B cell (primary cell): ENCODE results near the gene KLHL7. TPM values are rescaled to one million over a fixed set of nuclear protein-coding genes. Genes with fewer than 3 reads are reported as not detected.
"Not testable (repeated sequence)": the region's sequence is repeated elsewhere in the genome, so short reads cannot be mapped to it uniquely, and the experiment has no call there.

Experiments used
- ATAC-seq: fragments of 200-7000 bp; cut with Tn5 transposase; one replicate; pipeline ENCODE4 v1.10.0; 2021; ENCODE audit warnings: low read depth, mild to moderate bottlenecking, moderate number of reproducible peaks, moderate library complexity
- CTCF ChIA-PET: fragments of 350-600 bp; sonication (Branson Sonifier 250); formaldehyde crosslinking; loops from one replicate; lab custom pipeline; 2021; ENCODE audit warnings: antibody characterized with exemption, inconsistent platforms; lab: Charles Lee
- POLR2A ChIA-PET: fragments of 350-600 bp; sonication (Branson Sonifier 250); formaldehyde crosslinking; loops from one replicate; lab custom pipeline; 2021; ENCODE audit warnings: antibody characterized with exemption; lab: Charles Lee
- DNase-seq: peaks from one replicate; pipeline ENCODE4 v3.0.0; 2013
- H2AFZ ChIP-seq: 2 replicates; pipeline ENCODE4 v1.6.1; 2012; ENCODE audit warnings: mild to moderate bottlenecking, low read depth, low read length; ENCODE audit not compliant: insufficient read depth, poor library complexity, severe bottlenecking
- H3K27ac ChIP-seq, 2 donors: 1 replicate in 1 of 2; 2 replicates in 1 of 2; pipeline ENCODE4 v1.5.1; 2012 to 2013; ENCODE audit warnings: low read length in 2 of 2, mild to moderate bottlenecking in 2 of 2, moderate library complexity in 1 of 2
- H3K27me3 ChIP-seq, 4 experiments: fragments of 200-600 bp in 1 of 4; sonication (generic) in 1 of 4; replicated peaks in 1 of 4; 1 replicate in 2 of 4; 2 replicates in 2 of 4; pipeline versions ENCODE4 v1.6.1 to v1.7.0; 2013 to 2016; ENCODE audit warnings: low read length in 3 of 4, mild to moderate bottlenecking in 2 of 4, mixed read lengths in 1 of 4, moderate library complexity in 1 of 4; ENCODE audit not compliant: insufficient read depth in 4 of 4, control insufficient read depth in 3 of 4; ENCODE audit errors: control extremely low read depth in 1 of 4
- H3K36me3 ChIP-seq, 2 experiments: replicated peaks in 1 of 2; 1 replicate in 1 of 2; 2 replicates in 1 of 2; pipeline versions ENCODE4 v1.6.1 to v1.7.1; 2013; ENCODE audit warnings: low read length in 1 of 2; ENCODE audit not compliant: insufficient read depth in 2 of 2, control insufficient read depth in 1 of 2; ENCODE audit errors: control extremely low read depth in 1 of 2, extremely low read depth in 1 of 2
- H3K4me1 ChIP-seq, 2 donors: fragments of 200-600 bp in 1 of 2; sonication (generic) in 1 of 2; 1 replicate in 1 of 2; 2 replicates in 1 of 2; pipeline versions ENCODE4 v1.5.1 to v1.6.1; 2013 to 2017; ENCODE audit warnings: low read length in 2 of 2; ENCODE audit not compliant: control insufficient read depth in 2 of 2, insufficient read depth in 2 of 2
- H3K4me2 ChIP-seq: replicated peaks from 2 replicates; pipeline ENCODE3; 2012; ENCODE audit warnings: mild to moderate bottlenecking, low read depth, low read length; ENCODE audit not compliant: poor library complexity, severe bottlenecking
- H3K4me3 ChIP-seq, 5 experiments: fragments of 200-600 bp in 1 of 5; sonication (generic) in 1 of 5; 1 replicate in 3 of 5; 2 replicates in 2 of 5; pipeline versions ENCODE4 v1.5.1 to v1.7.0; 2011 to 2016; ENCODE audit warnings: low read length in 4 of 5, mild to moderate bottlenecking in 4 of 5, low read depth in 2 of 5, control low read depth in 1 of 5, moderate library complexity in 1 of 5; ENCODE audit not compliant: insufficient read depth in 1 of 5; ENCODE audit errors: control extremely low read depth in 1 of 5, extremely low read depth in 1 of 5
- H3K79me2 ChIP-seq: fragments of 200-600 bp; sonication (generic); one replicate; pipeline ENCODE4 v1.6.0; 2016; ENCODE audit warnings: low read length; ENCODE audit not compliant: control insufficient read depth, insufficient read depth
- H3K9ac ChIP-seq: fragments of 200-600 bp; sonication (generic); 2 replicates; pipeline ENCODE4 v1.6.1; 2017; ENCODE audit warnings: mild to moderate bottlenecking, low read length, moderate library complexity
- H3K9me3 ChIP-seq, 3 donors: one replicate each; pipeline versions ENCODE4 v1.6.1 to v1.7.1; 2013; ENCODE audit warnings: low read length in 2 of 3; ENCODE audit not compliant: control insufficient read depth in 2 of 3, insufficient read depth in 1 of 3; ENCODE audit errors: control extremely low read depth in 1 of 3
- H4K20me1 ChIP-seq: 2 replicates; pipeline ENCODE4 v1.6.0; 2012; ENCODE audit warnings: mild to moderate bottlenecking, low read length; ENCODE audit not compliant: insufficient read depth, control insufficient read depth, poor library complexity, severe bottlenecking
- H3K27ac Mint-ChIP-seq: one replicate; pipeline ENCODE4 v1.8.0; 2021; ENCODE audit warnings: mixed read lengths
- H3K27me3 Mint-ChIP-seq: one replicate; pipeline ENCODE4 v1.8.0; 2021; ENCODE audit warnings: mixed read lengths
- H3K4me1 Mint-ChIP-seq: one replicate; pipeline ENCODE4 v1.8.0; 2021; ENCODE audit warnings: mixed read lengths
- H3K4me3 Mint-ChIP-seq: one replicate; pipeline ENCODE4 v1.8.0; 2021; ENCODE audit warnings: mixed read lengths
- H3K9me3 Mint-ChIP-seq: one replicate; pipeline ENCODE4 v1.8.0; 2022; ENCODE audit warnings: mixed read lengths; ENCODE audit not compliant: insufficient read depth
- CTCF ChIP-seq: fragments of 200-600 bp; IDR thresholded peaks from one replicate; pipeline ENCODE4 v1.8.0; 2022; ENCODE audit warnings: antibody characterized with exemption, mild to moderate bottlenecking
- EZH2 ChIP-seq: IDR thresholded peaks from 2 replicates; pipeline ENCODE4 v1.6.1; 2012; ENCODE audit warnings: borderline replicate concordance, low read depth, mild to moderate bottlenecking, moderate library complexity, low read length; ENCODE audit not compliant: insufficient read depth, poor library complexity, severe bottlenecking
- WGBS: methylation state at CpG from one replicate; pipeline ENCODE4 v1.1.5; 2013; ENCODE audit warnings: missing lambda C conversion rate; ENCODE audit not compliant: insufficient coverage; 5-methylcytosine and 5-hydroxymethylcytosine counted together
- intact Hi-C: fragments of 100-400 bp; cut with micrococcal nuclease; formaldehyde crosslinking; loops from one replicate; pipeline ENCODE4 v1.10.0; 2022
- polyA plus RNA-seq: library from polyadenylated mRNA; depleted of rRNA; stranded (reverse); fragments of >200 nt; gene quantifications from 2 replicates; pipeline ENCODE4 v1.2.3, GENCODE V29; 2012
- total RNA-seq, 2 donors: library from RNA; stranded (reverse); fragments of 120-200 nt in 1 of 2; gene quantifications; 1 replicate in 1 of 2; 2 replicates in 1 of 2; pipeline versions ENCODE4 v1.2.3 to v1.2.4, GENCODE V29; 2013 to 2022

KLHL7 gene
- total and polyA plus RNA-seq, 2 donors (not counting 1 experiment from before 2014, with no cell fraction given), result 9.2 to 22.8 TPM

- intact Hi-C loops, result no loop called here
- no peak for TF ChIP-seq EZH2
- TF ChIP-seq CTCF, result no peak
- Histone ChIP-seq H3K4me3 (no peak overlapping the region), H3K27me3 (no peaks in the 10 kb centered on the region), H3K4me1 (no peaks in the 10 kb centered on the region), H3K79me2 (no peaks in the 10 kb centered on the region), H2AFZ (no peak overlapping the region), H3K36me3 (no peaks in the 10 kb centered on the region), H3K27ac (no peak overlapping the region), H3K9me3 (no peaks in the 10 kb centered on the region), H4K20me1 (no peaks in the 10 kb centered on the region), H3K4me2 (no peak overlapping the region), H3K9ac (no peak overlapping the region)
- H3K27ac Mint-ChIP-seq, result no peak overlapping the region
- ChIA-PET CTCF (no interaction called here), POLR2A (no interaction called here)
- DNase-seq (no peak), ATAC-seq (no peak)
- peaks cover 27% of the 10 kb centered on the region for H3K27me3 Mint-ChIP-seq
- peaks cover 2% of the 10 kb centered on the region for H3K4me1 Mint-ChIP-seq
- H3K9me3 Mint-ChIP-seq, result no peaks in the 10 kb centered on the region
- H3K4me3 Mint-ChIP-seq, result no peak overlapping the region
- WGBS, result 85% methylated on average over 8 of the region's 10 CpGs
Measured at GRCh38 chr7:23220690-23221305, 115.2 kb downstream of the KLHL7 start.

GRCh38 chr7:23222439-23223030 is 117.0 kb downstream of the KLHL7 start:
- H3K27ac Mint-ChIP-seq, result no peak overlapping the region
- no peaks in the 10 kb centered on the region for H3K9me3 ChIP-seq
- H3K4me1 Mint-ChIP-seq, result peaks cover 2% of the 10 kb centered on the region
- no peaks in the 10 kb centered on the region for H3K9me3 Mint-ChIP-seq
- H3K36me3 ChIP-seq, result no peaks in the 10 kb centered on the region
- no peaks in the 10 kb centered on the region for H4K20me1 ChIP-seq
- H3K79me2 ChIP-seq, result no peaks in the 10 kb centered on the region
- no peak overlapping the region for H3K9ac ChIP-seq
- H3K4me3 Mint-ChIP-seq, result no peak overlapping the region
- H3K27me3 Mint-ChIP-seq, result peaks cover 27% of the 10 kb centered on the region
- H3K27me3 ChIP-seq, result no peaks in the 10 kb centered on the region
- H2AFZ ChIP-seq, result no peak overlapping the region
- no peak for ATAC-seq
- POLR2A ChIA-PET, result no interaction called here
- intact Hi-C loops, result no loop called here
- no peak overlapping the region for H3K4me2 ChIP-seq
- WGBS, result 77% methylated on average over 4 of the region's 5 CpGs
- no peak overlapping the region for H3K27ac ChIP-seq
- H3K4me3 ChIP-seq, result no peak overlapping the region
- H3K4me1 ChIP-seq, result no peaks in the 10 kb centered on the region
- CTCF ChIA-PET, result no interaction called here
- no peak for DNase-seq
- TF ChIP-seq EZH2 (no peak), CTCF (no peak)

- H3K79me2 ChIP-seq, H3K4me3 ChIP-seq, intact Hi-C loops, H3K9me3 ChIP-seq, H3K4me3 Mint-ChIP-seq, H3K9me3 Mint-ChIP-seq, H3K4me1 ChIP-seq, DNase-seq, H2AFZ ChIP-seq, H3K27ac Mint-ChIP-seq, H3K27me3 ChIP-seq, H3K4me2 ChIP-seq, H4K20me1 ChIP-seq, POLR2A ChIA-PET, H3K36me3 ChIP-seq, H3K4me1 Mint-ChIP-seq, ATAC-seq, H3K27ac ChIP-seq, H3K9ac ChIP-seq: not testable (repeated sequence)
- CTCF ChIA-PET, result interaction anchor here (0.7 kb wide), 1 partner anchor 38 kb away, joined by 3 read pairs; no protein-coding TSS in a partner anchor
- H3K27me3 Mint-ChIP-seq, result peaks cover 19% of the 10 kb centered on the region
- 75% methylated on average over 1 of the region's 4 CpGs for WGBS
Measured at GRCh38 chr7:23224364-23224763, 118.8 kb downstream of the KLHL7 start.
